Endometrial microvascular endothelial cells (primary cell): Measurements from ENCODE around the gene MPND. TPM values are rescaled to one million over a fixed set of nuclear protein-coding genes. Genes with fewer than 3 reads are reported as not detected.

Experiments
- in situ Hi-C: cut with HindIII; loops from 2 replicates; pipeline ENCODE4 v1.10.0; 2017; ENCODE audit warnings: low sequenced_read_pairs, low pct_unique_long_range_greater_than_20kb; ENCODE audit errors: inconsistent ontology term
- total RNA-seq: library from RNA; depleted of rRNA; stranded (reverse); fragments of >200 nt; gene quantifications from one replicate; pipeline ENCODE4 v1.2.3, GENCODE V29; 2015; ENCODE audit errors: inconsistent ontology term

The MPND gene
- total RNA-seq, 1 donor from 2014 or later: 3.5 TPM

GRCh38 chr19:4373601-4374497, 30.5 kb downstream of the MPND start:
- in situ Hi-C loops: no loop called here

GRCh38 chr19:4374498-4375163, 31.3 kb downstream of the MPND start:
- in situ Hi-C loops: no loop called here

GRCh38 chr19:4375164-4376027, 32.0 kb downstream of the MPND start:
- in situ Hi-C loops: no loop called here

GRCh38 chr19:4376028-4376670, 32.8 kb downstream of the MPND start:
- in situ Hi-C loops: no loop called here

GRCh38 chr19:4376671-4376990, 33.3 kb downstream of the MPND start:
- in situ Hi-C loops: no loop called here

- in situ Hi-C loops: no loop called here
Observed at GRCh38 chr19:4376991-4377781, 33.8 kb downstream of the MPND start.

- in situ Hi-C loops: no loop called here
Observed at GRCh38 chr19:4378886-4379285, 35.5 kb downstream of the MPND start.

GRCh38 chr19:4379383-4380253, 36.3 kb downstream of the MPND start:
- in situ Hi-C loops: no loop called here

GRCh38 chr19:4380254-4380727, 36.9 kb downstream of the MPND start:
- in situ Hi-C loops: no loop called here

- in situ Hi-C loops: no loop called here
Observed at GRCh38 chr19:4385291-4386040, 42.1 kb downstream of the MPND start.

GRCh38 chr19:4386041-4386782, 42.9 kb downstream of the MPND start:
- in situ Hi-C loops: no loop called here

GRCh38 chr19:4388337-4389063, 45.1 kb downstream of the MPND start:
- in situ Hi-C loops: no loop called here

GRCh38 chr19:4389064-4389375, 45.7 kb downstream of the MPND start:
- in situ Hi-C loops: no loop called here

GRCh38 chr19:4389511-4390016, 46.2 kb downstream of the MPND start:
- in situ Hi-C loops: no loop called here

- in situ Hi-C loops: no loop called here
Observed at GRCh38 chr19:4390017-4390566, 46.7 kb downstream of the MPND start.
